Fibroblast of the aortic adventitia (primary cell): ENCODE data around the gene RDH12. TPM values are rescaled to one million over a fixed set of nuclear protein-coding genes. Genes with fewer than 3 reads are reported as not detected.
A peak's percentile ranks its signal among the peaks of the same experiment; 100 is the strongest.

Experiments
- DNase-seq: peaks from one replicate; pipeline ENCODE4 v3.0.0-alpha.2; 2010; ENCODE audit warnings: low read depth
- H3K4me3 ChIP-seq: 2 replicates; pipeline ENCODE4 v1.5.1; 2011; ENCODE audit warnings: low read depth, mild to moderate bottlenecking, control low read depth, low read length, moderate library complexity
- total RNA-seq: library from RNA; depleted of rRNA; stranded (reverse); fragments of >200 nt; gene quantifications from 2 replicates; pipeline ENCODE4 v1.2.3, GENCODE V29; 2012; ENCODE audit warnings: low replicate concordance
- TF ChIP-seq, protein P1 (sequence below): IDR thresholded peaks from 2 replicates; pipeline ENCODE4 v1.5.1; 2011; ENCODE audit warnings: mild to moderate bottlenecking, low read length, control low read depth, inconsistent platforms; ENCODE audit not compliant: insufficient read depth

RDH12 gene
- total RNA-seq, 1 donor = not detected

DNA sequence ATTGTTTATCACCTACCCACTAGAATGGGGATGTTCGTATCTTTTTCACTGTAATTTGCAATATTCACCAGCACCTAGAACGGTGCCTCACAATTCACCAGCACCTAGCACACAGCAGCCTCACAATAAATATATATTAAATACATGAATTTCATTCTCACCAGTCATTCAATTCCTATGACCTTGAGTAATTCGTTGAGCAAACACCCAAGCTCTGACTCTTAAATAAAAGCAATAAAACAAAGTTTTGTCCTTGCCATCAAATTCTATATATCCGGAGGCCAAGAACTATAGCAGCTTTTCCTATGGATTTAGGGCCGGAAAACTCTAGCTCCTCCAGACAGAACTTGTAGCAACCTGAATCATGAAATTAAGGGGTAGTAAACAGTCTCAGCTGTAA lies 28.2 kb upstream of the RDH12 start:
- TF ChIP-seq, protein P1, sequence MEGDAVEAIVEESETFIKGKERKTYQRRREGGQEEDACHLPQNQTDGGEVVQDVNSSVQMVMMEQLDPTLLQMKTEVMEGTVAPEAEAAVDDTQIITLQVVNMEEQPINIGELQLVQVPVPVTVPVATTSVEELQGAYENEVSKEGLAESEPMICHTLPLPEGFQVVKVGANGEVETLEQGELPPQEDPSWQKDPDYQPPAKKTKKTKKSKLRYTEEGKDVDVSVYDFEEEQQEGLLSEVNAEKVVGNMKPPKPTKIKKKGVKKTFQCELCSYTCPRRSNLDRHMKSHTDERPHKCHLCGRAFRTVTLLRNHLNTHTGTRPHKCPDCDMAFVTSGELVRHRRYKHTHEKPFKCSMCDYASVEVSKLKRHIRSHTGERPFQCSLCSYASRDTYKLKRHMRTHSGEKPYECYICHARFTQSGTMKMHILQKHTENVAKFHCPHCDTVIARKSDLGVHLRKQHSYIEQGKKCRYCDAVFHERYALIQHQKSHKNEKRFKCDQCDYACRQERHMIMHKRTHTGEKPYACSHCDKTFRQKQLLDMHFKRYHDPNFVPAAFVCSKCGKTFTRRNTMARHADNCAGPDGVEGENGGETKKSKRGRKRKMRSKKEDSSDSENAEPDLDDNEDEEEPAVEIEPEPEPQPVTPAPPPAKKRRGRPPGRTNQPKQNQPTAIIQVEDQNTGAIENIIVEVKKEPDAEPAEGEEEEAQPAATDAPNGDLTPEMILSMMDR = no peak
- DNase-seq = peak; percentile 6
- peak overlapping the region; percentile 89 for H3K4me3 ChIP-seq

DNA sequence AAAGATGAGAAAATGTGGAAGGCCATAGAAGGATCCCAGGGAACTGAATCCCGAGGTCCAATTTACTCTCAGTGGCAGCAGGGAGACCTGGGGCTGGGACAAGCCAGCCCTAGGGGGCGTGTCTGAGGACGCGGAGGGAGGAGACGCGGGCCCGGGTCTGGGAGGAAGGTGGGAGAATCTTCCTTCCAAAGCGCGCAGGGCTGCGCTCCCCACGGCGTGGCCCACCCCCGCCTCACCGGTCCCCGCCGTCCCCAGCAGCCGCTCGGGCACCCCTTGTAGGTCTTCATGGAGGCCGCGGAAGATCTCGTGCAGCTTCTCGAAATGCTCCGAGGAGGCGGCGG lies 27.6 kb upstream of the RDH12 start:
- TF ChIP-seq, protein P1 = peak; percentile 26
- peak overlapping the region; percentile 89 for H3K4me3 ChIP-seq
- peak; percentile 30 for DNase-seq

DNA sequence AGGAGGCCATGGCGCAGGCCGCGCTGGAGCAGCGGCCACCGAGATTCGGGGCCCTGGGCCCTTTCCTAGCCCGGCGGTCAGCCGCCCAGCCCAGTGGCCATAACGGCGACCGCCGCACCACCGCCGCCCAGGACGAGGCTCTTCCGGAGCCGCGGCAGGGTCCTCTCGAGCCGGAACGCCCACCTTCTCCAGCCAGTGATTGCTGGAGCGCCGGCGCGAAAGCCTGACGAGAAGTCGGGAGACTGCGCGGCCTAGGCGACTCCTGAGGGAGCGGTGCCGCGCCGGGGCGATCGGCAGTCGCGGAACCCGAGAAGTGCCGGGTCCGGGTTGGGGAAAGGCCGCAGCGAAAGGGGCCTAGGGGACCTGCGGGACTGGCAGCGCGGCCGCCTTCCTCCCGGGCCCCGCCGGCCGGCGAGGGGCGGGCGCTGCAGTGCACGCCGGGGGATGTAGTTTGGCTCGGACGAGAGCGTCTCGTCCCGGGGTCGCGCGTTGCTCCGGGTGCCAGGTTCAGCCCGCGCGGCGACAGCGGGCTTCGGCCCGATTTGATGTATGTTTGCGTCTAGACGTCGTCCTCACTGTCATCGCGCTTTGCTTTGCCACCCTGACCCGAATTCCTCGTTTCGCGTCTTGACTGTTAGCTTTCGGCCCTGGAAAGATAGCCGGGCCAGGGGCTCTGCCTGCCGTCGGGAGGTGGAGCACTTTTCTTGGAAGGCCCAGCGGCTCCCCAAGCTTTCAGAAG lies 27.0 kb upstream of the RDH12 start, which contains the start of gene VTI1B:
TSS of gene VTI1B (minus strand) at position 153 of the 739 bp plus-strand sequence. CDS start at position 10, 143 bp downstream.
- peak; percentile 68 for DNase-seq
- TF ChIP-seq, protein P1 = peak; percentile 25
- peak within 1 kb of the TSS; percentile 89 for H3K4me3 ChIP-seq

DNA sequence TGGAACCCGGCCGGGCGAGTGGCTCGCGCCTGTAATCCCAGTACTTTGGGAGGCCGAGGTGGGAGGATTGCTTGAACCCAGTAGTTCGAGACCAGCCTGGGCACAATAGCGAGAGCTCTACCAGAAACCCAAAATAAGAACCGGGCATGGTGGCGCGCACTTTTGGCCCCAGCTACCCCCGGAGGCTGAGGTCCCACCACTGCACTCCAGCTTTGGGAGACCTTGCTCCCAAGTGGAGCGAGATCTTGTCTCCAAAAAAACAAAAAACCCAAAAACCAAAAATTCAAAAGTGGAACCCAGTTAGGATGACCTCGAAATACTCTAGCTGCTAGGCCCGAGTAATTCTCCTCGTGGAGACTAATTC lies 26.5 kb upstream of the RDH12 start:
- H3K4me3 ChIP-seq = peak overlapping the region; percentile 89
- TF ChIP-seq, protein P1 = no peak

DNA sequence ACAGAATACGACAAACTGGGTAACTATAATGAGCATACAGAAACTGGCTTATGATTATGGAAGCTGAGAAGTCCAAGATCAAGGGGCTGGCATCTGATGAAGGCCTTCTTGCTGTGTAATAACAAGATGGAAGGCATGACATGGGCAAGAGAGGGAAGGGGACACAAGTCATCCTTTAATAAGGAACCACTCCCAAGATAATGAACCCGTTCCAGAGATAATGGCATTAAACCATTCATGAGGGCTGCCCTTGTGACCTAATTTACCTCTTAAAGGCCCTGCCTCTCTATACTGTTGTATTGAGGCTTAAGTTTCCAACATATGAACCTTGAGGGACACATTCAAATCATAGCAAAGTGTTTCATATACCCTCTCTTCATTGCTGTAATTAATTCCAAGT lies 22.7 kb upstream of the RDH12 start:
- TF ChIP-seq, protein P1 = no peak
- H3K4me3 ChIP-seq = no peak overlapping the region
- no peak for DNase-seq

More for the DNA sequence above, 26.5 kb upstream of the RDH12 start:
- DNase-seq = peak; percentile 3

DNA sequence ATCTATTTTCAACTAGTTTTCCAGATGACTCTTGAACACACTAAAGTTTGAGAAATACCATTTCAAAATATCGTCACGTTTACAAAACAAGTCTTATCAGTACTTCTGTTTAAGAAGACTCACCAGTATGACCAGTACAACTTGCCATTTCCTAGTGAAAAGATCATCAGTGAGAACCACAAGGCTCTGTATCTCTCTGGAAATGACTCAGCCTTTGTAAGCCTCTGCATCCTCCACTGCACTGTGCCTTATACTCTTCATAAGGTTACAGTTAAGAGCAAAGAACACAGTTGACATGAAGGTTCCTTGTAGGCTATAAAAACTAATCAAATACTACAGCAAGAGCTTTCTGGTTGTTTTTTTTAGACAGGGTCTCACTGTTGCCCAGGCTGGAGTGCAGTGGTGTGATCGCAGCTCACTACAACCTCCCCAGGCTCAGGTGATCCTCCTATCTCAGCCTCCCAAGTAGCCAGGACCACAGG lies 21.5 kb upstream of the RDH12 start:
- peak; percentile 88 for DNase-seq
- H3K4me3 ChIP-seq = no peak overlapping the region
- TF ChIP-seq, protein P1 = no peak
